HL-60 (cell line): ENCODE measurements around the gene KCNT1.

ENCODE experiments used
- DNase-seq, 2 experiments: peaks; one replicate each; pipeline ENCODE4 v3.0.0-alpha.2; 2010 to 2020; ENCODE audit warnings: low read depth in 1 of 2, low spot score in 1 of 2
- H3K27ac ChIP-seq: fragments of 250-450 bp; sonication (Bioruptor Pico); replicated peaks from 2 replicates; pipeline ENCODE4 v1.5.1; 2020; ENCODE audit warnings: mild to moderate bottlenecking, moderate library complexity
- H3K27me3 ChIP-seq: fragments of 250-450 bp; sonication (Bioruptor Pico); 2 replicates; pipeline ENCODE4 v1.5.1; 2021; ENCODE audit warnings: mild to moderate bottlenecking, moderate library complexity; ENCODE audit not compliant: insufficient read depth, poor library complexity, severe bottlenecking
- H3K4me3 ChIP-seq: replicated peaks from 2 replicates; pipeline ENCODE4 v1.5.1; 2011; ENCODE audit warnings: mild to moderate bottlenecking, control low read depth, low read length; ENCODE audit not compliant: insufficient read depth
- GABPA ChIP-seq: IDR thresholded peaks from 2 replicates; pipeline ENCODE4 v1.6.1; 2012; ENCODE audit warnings: low read depth
- POLR2AphosphoS5 ChIP-seq: IDR thresholded peaks from 2 replicates; pipeline ENCODE4 v1.6.1; 2012; ENCODE audit warnings: low read depth
- SPI1 ChIP-seq: IDR thresholded peaks from 2 replicates; pipeline ENCODE4 v1.6.1; 2012; ENCODE audit warnings: low read depth, mild to moderate bottlenecking, borderline replicate concordance
- TF ChIP-seq, protein P1 (sequence below): IDR thresholded peaks from 2 replicates; pipeline ENCODE4 v1.6.1; 2012; ENCODE audit warnings: low read depth; ENCODE audit not compliant: insufficient replicate concordance
- TF ChIP-seq, protein P2 (sequence below): IDR thresholded peaks from one replicate; pipeline ENCODE4 v1.5.1; 2011; ENCODE audit warnings: low read length, control low read depth, inconsistent platforms; ENCODE audit not compliant: insufficient read depth

KCNT1 gene

DNA sequence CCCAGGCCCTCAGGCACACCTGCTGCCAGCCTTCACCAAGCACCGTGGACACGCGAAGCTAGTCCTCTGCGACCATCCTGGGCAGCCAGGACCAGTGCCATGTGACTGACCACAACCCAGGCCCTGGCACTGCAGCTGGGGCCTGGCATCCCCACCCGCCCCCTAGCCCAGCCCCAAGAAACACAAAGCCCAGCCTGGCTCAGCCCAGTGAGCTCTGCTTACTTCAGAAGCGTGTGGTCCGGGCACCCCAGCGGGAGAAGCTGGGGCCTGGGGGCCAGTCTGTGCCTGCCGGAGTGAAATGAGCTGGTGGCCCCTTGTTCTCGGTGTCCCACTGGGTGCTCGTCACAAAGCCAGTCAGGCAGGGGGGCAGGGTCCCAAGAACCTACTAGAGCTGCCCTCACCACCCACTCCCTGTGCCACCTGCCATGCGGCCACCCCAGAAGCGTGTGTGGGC is 87.9 kb downstream of the KCNT1 start:
- Histone ChIP-seq H3K27me3 (peaks cover 2% of the 10 kb centered on the region), H3K27ac (no peak overlapping the region), H3K4me3 (no peak overlapping the region)
- TF ChIP-seq, protein P1, sequence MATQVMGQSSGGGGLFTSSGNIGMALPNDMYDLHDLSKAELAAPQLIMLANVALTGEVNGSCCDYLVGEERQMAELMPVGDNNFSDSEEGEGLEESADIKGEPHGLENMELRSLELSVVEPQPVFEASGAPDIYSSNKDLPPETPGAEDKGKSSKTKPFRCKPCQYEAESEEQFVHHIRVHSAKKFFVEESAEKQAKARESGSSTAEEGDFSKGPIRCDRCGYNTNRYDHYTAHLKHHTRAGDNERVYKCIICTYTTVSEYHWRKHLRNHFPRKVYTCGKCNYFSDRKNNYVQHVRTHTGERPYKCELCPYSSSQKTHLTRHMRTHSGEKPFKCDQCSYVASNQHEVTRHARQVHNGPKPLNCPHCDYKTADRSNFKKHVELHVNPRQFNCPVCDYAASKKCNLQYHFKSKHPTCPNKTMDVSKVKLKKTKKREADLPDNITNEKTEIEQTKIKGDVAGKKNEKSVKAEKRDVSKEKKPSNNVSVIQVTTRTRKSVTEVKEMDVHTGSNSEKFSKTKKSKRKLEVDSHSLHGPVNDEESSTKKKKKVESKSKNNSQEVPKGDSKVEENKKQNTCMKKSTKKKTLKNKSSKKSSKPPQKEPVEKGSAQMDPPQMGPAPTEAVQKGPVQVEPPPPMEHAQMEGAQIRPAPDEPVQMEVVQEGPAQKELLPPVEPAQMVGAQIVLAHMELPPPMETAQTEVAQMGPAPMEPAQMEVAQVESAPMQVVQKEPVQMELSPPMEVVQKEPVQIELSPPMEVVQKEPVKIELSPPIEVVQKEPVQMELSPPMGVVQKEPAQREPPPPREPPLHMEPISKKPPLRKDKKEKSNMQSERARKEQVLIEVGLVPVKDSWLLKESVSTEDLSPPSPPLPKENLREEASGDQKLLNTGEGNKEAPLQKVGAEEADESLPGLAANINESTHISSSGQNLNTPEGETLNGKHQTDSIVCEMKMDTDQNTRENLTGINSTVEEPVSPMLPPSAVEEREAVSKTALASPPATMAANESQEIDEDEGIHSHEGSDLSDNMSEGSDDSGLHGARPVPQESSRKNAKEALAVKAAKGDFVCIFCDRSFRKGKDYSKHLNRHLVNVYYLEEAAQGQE: no peak
- no peak for TF ChIP-seq GABPA
- TF ChIP-seq, protein P2, sequence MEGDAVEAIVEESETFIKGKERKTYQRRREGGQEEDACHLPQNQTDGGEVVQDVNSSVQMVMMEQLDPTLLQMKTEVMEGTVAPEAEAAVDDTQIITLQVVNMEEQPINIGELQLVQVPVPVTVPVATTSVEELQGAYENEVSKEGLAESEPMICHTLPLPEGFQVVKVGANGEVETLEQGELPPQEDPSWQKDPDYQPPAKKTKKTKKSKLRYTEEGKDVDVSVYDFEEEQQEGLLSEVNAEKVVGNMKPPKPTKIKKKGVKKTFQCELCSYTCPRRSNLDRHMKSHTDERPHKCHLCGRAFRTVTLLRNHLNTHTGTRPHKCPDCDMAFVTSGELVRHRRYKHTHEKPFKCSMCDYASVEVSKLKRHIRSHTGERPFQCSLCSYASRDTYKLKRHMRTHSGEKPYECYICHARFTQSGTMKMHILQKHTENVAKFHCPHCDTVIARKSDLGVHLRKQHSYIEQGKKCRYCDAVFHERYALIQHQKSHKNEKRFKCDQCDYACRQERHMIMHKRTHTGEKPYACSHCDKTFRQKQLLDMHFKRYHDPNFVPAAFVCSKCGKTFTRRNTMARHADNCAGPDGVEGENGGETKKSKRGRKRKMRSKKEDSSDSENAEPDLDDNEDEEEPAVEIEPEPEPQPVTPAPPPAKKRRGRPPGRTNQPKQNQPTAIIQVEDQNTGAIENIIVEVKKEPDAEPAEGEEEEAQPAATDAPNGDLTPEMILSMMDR: no peak
- TF ChIP-seq POLR2AphosphoS5: no peak
- TF ChIP-seq SPI1: no peak
- DNase-seq: no peak

DNA sequence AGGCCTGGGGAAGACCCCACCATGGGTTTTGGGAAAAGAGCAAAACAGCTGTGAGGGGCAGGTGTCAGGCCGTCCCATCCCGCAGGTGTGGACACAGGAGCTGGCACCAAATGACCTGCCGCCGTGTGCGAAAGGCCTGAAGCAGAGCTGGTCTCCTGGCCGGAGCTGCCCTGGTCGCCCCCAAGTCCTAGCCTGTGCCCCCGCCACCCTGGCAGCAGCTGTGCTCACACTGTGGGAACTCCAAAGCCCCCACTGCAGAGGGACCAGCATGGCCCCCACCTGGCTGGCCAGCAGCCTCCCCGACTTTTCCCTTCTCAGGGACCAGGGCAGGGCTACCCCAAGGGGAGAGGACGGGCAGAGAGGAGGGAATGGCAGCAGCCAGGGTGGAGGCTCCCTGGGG is 88.4 kb downstream of the KCNT1 start:
- H3K27me3 ChIP-seq: peaks cover 2% of the 10 kb centered on the region
- H3K4me3 ChIP-seq: no peak overlapping the region
- H3K27ac ChIP-seq: no peak overlapping the region
- TF ChIP-seq SPI1 (no peak), GABPA (no peak)
- no peak for DNase-seq

DNA sequence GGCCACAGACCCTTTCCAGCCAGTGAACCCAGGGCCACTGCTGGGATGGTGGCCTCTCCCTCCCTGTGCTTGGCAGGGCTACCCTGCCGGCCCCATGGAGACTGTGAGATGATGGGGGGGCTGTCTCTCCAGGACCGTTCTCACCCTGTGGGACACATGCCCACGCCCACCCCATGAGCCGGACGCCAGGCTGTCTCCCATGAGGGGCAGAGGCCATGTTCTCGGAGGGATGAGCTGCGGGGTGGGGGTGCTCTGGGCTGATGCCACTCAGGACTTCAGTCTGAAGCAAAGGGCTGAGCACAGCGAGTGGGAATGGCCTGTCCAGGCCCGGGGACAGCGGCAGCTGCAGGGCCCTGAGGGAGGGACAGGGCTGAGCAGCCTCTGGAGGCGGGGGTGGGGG is 88.9 kb downstream of the KCNT1 start:
- H3K27me3 ChIP-seq: peaks cover 2% of the 10 kb centered on the region
- no peak overlapping the region for H3K27ac ChIP-seq
- TF ChIP-seq GABPA (no peak), POLR2AphosphoS5 (no peak), SPI1 (no peak)
- TF ChIP-seq, protein P2: no peak
- TF ChIP-seq, protein P1: no peak
- no peak overlapping the region for H3K4me3 ChIP-seq
- no peak for DNase-seq

DNA sequence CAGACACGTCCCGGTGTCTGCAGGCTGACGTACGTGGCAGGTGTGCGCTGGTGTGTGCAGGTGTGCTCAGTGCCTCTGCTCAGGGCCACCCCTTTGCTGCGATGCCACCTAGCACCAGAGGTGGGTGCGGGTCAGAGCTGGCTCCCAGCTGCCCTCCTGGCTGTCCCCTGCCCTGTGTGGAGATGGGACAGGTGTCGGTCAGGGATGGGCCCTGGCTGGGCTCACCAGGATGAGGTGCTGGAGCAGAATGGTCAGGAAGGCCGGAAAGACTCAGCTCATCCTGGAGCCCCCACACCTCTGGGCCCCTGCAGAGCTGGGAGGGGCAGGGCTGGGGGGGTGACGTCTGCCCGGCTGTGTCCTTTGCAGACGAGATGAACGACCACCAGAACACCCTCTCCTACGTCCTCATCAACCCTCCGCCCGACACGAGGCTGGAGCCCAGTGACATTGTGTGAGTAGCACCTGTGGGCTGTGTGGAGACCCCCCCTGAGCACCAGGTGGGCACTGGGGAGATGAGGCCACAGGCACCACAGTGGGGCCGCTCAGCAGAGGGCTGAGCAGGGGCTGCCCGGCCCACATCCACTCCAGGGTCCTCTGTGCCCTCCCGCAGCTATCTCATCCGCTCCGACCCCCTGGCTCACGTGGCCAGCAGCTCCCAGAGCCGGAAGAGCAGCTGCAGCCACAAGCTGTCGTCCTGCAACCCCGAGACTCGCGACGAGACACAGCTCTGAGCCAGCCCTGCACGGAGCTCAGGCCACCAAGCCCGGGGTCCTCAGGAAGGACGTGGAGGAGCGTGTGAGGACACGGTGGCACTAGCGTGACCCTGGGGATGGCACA is 89.7 kb downstream of the KCNT1 start:
- Histone ChIP-seq H3K27ac (no peak overlapping the region), H3K27me3 (peaks cover 2% of the 10 kb centered on the region), H3K4me3 (no peak overlapping the region)
- TF ChIP-seq, protein P2: no peak
- no peak for TF ChIP-seq GABPA
- TF ChIP-seq, protein P1: no peak
- TF ChIP-seq SPI1: no peak
- no peak for TF ChIP-seq POLR2AphosphoS5
- DNase-seq: no peak
